ENCODE results near the gene POFUT2. TPM values are rescaled to one million over a fixed set of nuclear protein-coding genes. Genes with fewer than 3 reads are reported as not detected.
"Not testable (repeated sequence)": the region's sequence is repeated elsewhere in the genome, so short reads cannot be mapped to it uniquely, and the experiment has no call there.

POFUT2 gene
- total RNA-seq, 1 experiment from 2014 or later, result 28.2 TPM

GRCh38 chr21:45318146-45318555 is 30.5 kb upstream of the POFUT2 start:
- no peaks in the 10 kb centered on the region for H3K9me3 ChIP-seq (ENCODE audit: low read length)
- no peaks in the 10 kb centered on the region for H3K9me2 ChIP-seq (replicated peaks; ENCODE audit: low read length)
- H3K27ac ChIP-seq (ENCODE audit: low read length), result peak overlapping the region; percentile 57
- intact Hi-C loops (cut with micrococcal nuclease), result no loop called here
- peaks cover 20% of the 10 kb centered on the region for H3K4me1 ChIP-seq (ENCODE audit: insufficient read depth, low read length)
- H2AFZ ChIP-seq (ENCODE audit: low read length), result no peak overlapping the region
- ChIA-PET POLR2A (ENCODE audit: unreplicated experiment) (no interaction called here), CTCF (no interaction called here)
- H3K4me2 ChIP-seq (ENCODE audit: low read length), result peak overlapping the region; percentile 10; the same call in 1 of the 2 replicates
- H3K27me3 ChIP-seq (ENCODE audit: low read length), result no peaks in the 10 kb centered on the region
- H4K20me1 ChIP-seq (ENCODE audit: low read length), result no peaks in the 10 kb centered on the region
- H3K4me3 ChIP-seq (ENCODE audit: low read length), result no peak overlapping the region
- peak overlapping the region; percentile 22; the same call in 1 of the 2 replicates for H3K9ac ChIP-seq (ENCODE audit: low read length)
- TF ChIP-seq EZH2phosphoT487 (IDR thresholded peaks at IDR 0.05; ENCODE audit: borderline replicate concordance, low read length), result no peak
- TF ChIP-seq EZH2 (IDR thresholded peaks at IDR 0.05; ENCODE audit: low read length, unreplicated experiment), result no peak
- TF ChIP-seq CTCF (conservative IDR thresholded peaks at IDR 0.05; ENCODE audit: low read depth, low read length), result no peak
- DNase-seq, result no peak
- H3K79me2 ChIP-seq (ENCODE audit: low read length), result no peaks in the 10 kb centered on the region
- ATAC-seq, result no peak
- H3K36me3 ChIP-seq (ENCODE audit: low read depth, low read length), result no peaks in the 10 kb centered on the region
- no peaks in the 10 kb centered on the region for H3F3A ChIP-seq (ENCODE audit: low read length, unreplicated experiment)
- no TSS peak for BruUV-seq (replicated peaks)

GRCh38 chr21:45317398-45318145 is 29.9 kb upstream of the POFUT2 start:
- ATAC-seq (peak; percentile 71), DNase-seq (peak; percentile 59)
- intact Hi-C loops (cut with micrococcal nuclease), result no loop called here
- H3K36me3 ChIP-seq (ENCODE audit: low read depth, low read length), result no peaks in the 10 kb centered on the region
- peak overlapping the region; percentile 22; the same call in 1 of the 2 replicates for H3K9ac ChIP-seq (ENCODE audit: low read length)
- H3K27me3 ChIP-seq (ENCODE audit: low read length), result no peaks in the 10 kb centered on the region
- H3K4me3 ChIP-seq (ENCODE audit: low read length), result no peak overlapping the region
- BruUV-seq (replicated peaks), result no TSS peak
- no peaks in the 10 kb centered on the region for H3K9me3 ChIP-seq (ENCODE audit: low read length)
- ChIA-PET CTCF (interaction anchor here (0.6 kb wide), 1 partner anchor 148 kb away, joined by 3 read pairs; no protein-coding TSS in a partner anchor), POLR2A (ENCODE audit: unreplicated experiment) (no interaction called here)
- H3K4me1 ChIP-seq (ENCODE audit: insufficient read depth, low read length), result peaks cover 20% of the 10 kb centered on the region
- H3K79me2 ChIP-seq (ENCODE audit: low read length), result no peaks in the 10 kb centered on the region
- H3K27ac ChIP-seq (ENCODE audit: low read length), result peak overlapping the region; percentile 57
- no peaks in the 10 kb centered on the region for H3K9me2 ChIP-seq (replicated peaks; ENCODE audit: low read length)
- no peaks in the 10 kb centered on the region for H4K20me1 ChIP-seq (ENCODE audit: low read length)
- peak overlapping the region; percentile 10; the same call in 1 of the 2 replicates for H3K4me2 ChIP-seq (ENCODE audit: low read length)
- H2AFZ ChIP-seq (ENCODE audit: low read length), result peak overlapping the region; percentile 20; the same call in 1 of the 2 replicates
- H3F3A ChIP-seq (ENCODE audit: low read length, unreplicated experiment), result no peaks in the 10 kb centered on the region
- TF ChIP-seq EZH2 (IDR thresholded peaks at IDR 0.05; ENCODE audit: low read length, unreplicated experiment) (no peak), EZH2phosphoT487 (IDR thresholded peaks at IDR 0.05; ENCODE audit: borderline replicate concordance, low read length) (no peak), CTCF (conservative IDR thresholded peaks at IDR 0.05; ENCODE audit: low read depth, low read length) (no peak)

- H3K4me2 ChIP-seq (ENCODE audit: low read length), result no peak overlapping the region
- no peaks in the 10 kb centered on the region for H3K27me3 ChIP-seq (ENCODE audit: low read length)
- no peak overlapping the region for H3K4me3 ChIP-seq (ENCODE audit: low read length)
- no peaks in the 10 kb centered on the region for H4K20me1 ChIP-seq (ENCODE audit: low read length)
- H3K9me3 ChIP-seq (ENCODE audit: low read length), result no peaks in the 10 kb centered on the region
- CTCF ChIA-PET, result interaction anchor here (0.6 kb wide), 1 partner anchor 148 kb away, joined by 3 read pairs; no protein-coding TSS in a partner anchor
- no peak overlapping the region for H2AFZ ChIP-seq (ENCODE audit: low read length)
- peaks cover 20% of the 10 kb centered on the region for H3K4me1 ChIP-seq (ENCODE audit: insufficient read depth, low read length)
- no peaks in the 10 kb centered on the region for H3K79me2 ChIP-seq (ENCODE audit: low read length)
- no peak for TF ChIP-seq EZH2 (IDR thresholded peaks at IDR 0.05; ENCODE audit: low read length, unreplicated experiment)
- no peak for TF ChIP-seq EZH2phosphoT487 (IDR thresholded peaks at IDR 0.05; ENCODE audit: borderline replicate concordance, low read length)
- TF ChIP-seq CTCF (conservative IDR thresholded peaks at IDR 0.05; ENCODE audit: low read depth, low read length), result no peak
- no peak for DNase-seq
- no peak for ATAC-seq
- no peak overlapping the region for H3K27ac ChIP-seq (ENCODE audit: low read length)
- intact Hi-C loops (cut with micrococcal nuclease), result no loop called here
- H3K36me3 ChIP-seq (ENCODE audit: low read depth, low read length), result no peaks in the 10 kb centered on the region
- no peaks in the 10 kb centered on the region for H3F3A ChIP-seq (ENCODE audit: low read length, unreplicated experiment)
- POLR2A ChIA-PET (ENCODE audit: unreplicated experiment), result no interaction called here
- H3K9ac ChIP-seq (ENCODE audit: low read length), result no peak overlapping the region
- no peaks in the 10 kb centered on the region for H3K9me2 ChIP-seq (replicated peaks; ENCODE audit: low read length)
- no TSS peak for BruUV-seq (replicated peaks)
These were observed 29.2 kb upstream of the POFUT2 start for GRCh38 chr21:45316871-45317397.

DNA sequence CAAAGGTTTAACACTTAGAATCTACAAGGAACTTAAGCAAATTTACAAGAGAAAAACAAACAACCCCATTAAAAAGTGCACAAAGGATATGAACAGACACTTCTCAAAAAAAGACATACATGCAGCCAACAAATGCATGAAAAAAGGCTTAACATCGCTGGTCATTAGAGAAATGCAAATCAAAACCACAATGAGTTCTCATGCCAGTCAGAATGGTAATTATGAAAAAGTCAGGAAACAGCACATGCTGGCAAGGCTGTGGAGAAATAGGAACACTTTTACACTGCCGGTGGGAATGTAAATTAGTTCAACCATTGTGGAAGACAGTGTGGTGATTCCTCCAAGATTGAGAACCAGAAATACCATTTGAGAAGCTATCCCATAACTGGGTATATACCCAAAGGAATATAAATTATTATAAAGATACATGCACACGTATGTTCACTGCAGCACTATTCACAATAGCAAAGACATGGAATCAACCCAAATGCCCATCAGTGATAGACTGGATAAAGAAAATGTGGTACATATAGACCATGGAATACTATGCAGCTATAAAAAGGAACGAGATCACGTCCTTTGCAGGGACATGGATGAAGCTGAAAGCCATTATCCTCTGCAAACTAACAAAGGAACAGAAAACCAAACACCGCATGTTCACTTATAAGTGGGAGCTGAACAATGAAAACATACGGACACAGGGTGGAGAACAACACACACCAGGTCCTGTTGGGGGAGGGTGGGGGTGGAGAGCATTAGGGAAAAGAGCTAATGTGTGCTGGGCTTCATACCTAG is 28.2 kb upstream of the POFUT2 start:
- CTCF ChIA-PET; H3F3A ChIP-seq (ENCODE audit: low read length, unreplicated experiment): not testable (repeated sequence)

More for the DNA sequence above, 28.2 kb upstream of the POFUT2 start:
- H3K4me1 ChIP-seq (ENCODE audit: insufficient read depth, low read length), result peaks cover 20% of the 10 kb centered on the region
- H3K9me2 ChIP-seq (replicated peaks; ENCODE audit: low read length); H3K27me3 ChIP-seq (ENCODE audit: low read length); H3K36me3 ChIP-seq (ENCODE audit: low read depth, low read length); ATAC-seq; H2AFZ ChIP-seq (ENCODE audit: low read length); H3K4me2 ChIP-seq (ENCODE audit: low read length); intact Hi-C loops (cut with micrococcal nuclease); BruUV-seq (replicated peaks); POLR2A ChIA-PET (ENCODE audit: unreplicated experiment); H3K4me3 ChIP-seq (ENCODE audit: low read length); H3K79me2 ChIP-seq (ENCODE audit: low read length); H3K27ac ChIP-seq (ENCODE audit: low read length); H3K9me3 ChIP-seq (ENCODE audit: low read length); H4K20me1 ChIP-seq (ENCODE audit: low read length); DNase-seq; H3K9ac ChIP-seq (ENCODE audit: low read length): not testable (repeated sequence)

Measured in PC-3 (cell line).